Transverse colon (tissue), 4 donors: Measurements from ENCODE around the gene KRTAP10-10. TPM values are rescaled to one million over a fixed set of nuclear protein-coding genes. Genes with fewer than 3 reads are reported as not detected.
"Not testable (repeated sequence)": the region's sequence is repeated elsewhere in the genome, so short reads cannot be mapped to it uniquely, and the experiment has no call there.

Source experiments
- DNase-seq: peaks from one replicate; pipeline ENCODE4 v3.0.0-alpha.2; 2019
- H3K27ac ChIP-seq, 4 donors: fragments of 200-600 bp; sonication (generic); 2 replicates each; pipeline ENCODE4 v1.5.1; 2016 to 2018; ENCODE audit warnings: inconsistent platforms in 4 of 4
- H3K27me3 ChIP-seq: fragments of 200-600 bp; sonication (generic); 2 replicates; pipeline ENCODE4 v1.5.1; 2017; ENCODE audit warnings: inconsistent platforms
- H3K36me3 ChIP-seq, 4 donors: fragments of 200-600 bp; sonication (generic); 2 replicates each; pipeline ENCODE4 v1.5.1; 2017 to 2019; ENCODE audit warnings: inconsistent platforms in 4 of 4
- H3K4me1 ChIP-seq, 4 donors: fragments of 200-600 bp; sonication (generic); 2 replicates each; pipeline ENCODE4 v1.5.1; 2017 to 2020; ENCODE audit warnings: inconsistent platforms in 4 of 4
- H3K4me3 ChIP-seq, 4 donors: fragments of 200-600 bp; sonication (generic); 1 replicate in 1 of 4; 2 replicates in 3 of 4; pipeline versions ENCODE4 v1.5.1 to v1.6.1; 2017 to 2019; ENCODE audit warnings: inconsistent platforms in 4 of 4
- H3K9me3 ChIP-seq, 2 donors: fragments of 200-600 bp; sonication (generic); 2 replicates each; pipeline ENCODE4 v1.5.1; 2017 to 2019; ENCODE audit warnings: inconsistent platforms in 2 of 2
- EP300 ChIP-seq: sonication (generic); formaldehyde crosslinking; IDR thresholded peaks from one replicate; pipeline ENCODE4 v1.6.1; 2017; ENCODE audit warnings: antibody characterized with exemption, low read depth
- POLR2A ChIP-seq: fragments of 450-650 bp; IDR thresholded peaks from one replicate; pipeline ENCODE4 v1.6.1; 2016; ENCODE audit warnings: antibody characterized with exemption, mild to moderate bottlenecking, moderate library complexity
- POLR2AphosphoS5 ChIP-seq, 3 donors: sonication (generic); formaldehyde crosslinking; IDR thresholded peaks; one replicate each; pipeline ENCODE4 v1.6.1; 2016; ENCODE audit warnings: antibody characterized with exemption in 3 of 3
- WGBS, 2 donors: methylation state at CpG; one replicate each; pipeline ENCODE4 v1.1.5; 2018; ENCODE audit warnings: low coverage in 1 of 2; 5-methylcytosine and 5-hydroxymethylcytosine counted together
- in situ Hi-C, 4 donors: fragments of 200-750 bp; cut with MboI; loops; one replicate each; pipeline versions ENCODE4 v1.15.0 to v1.15.1; 2017; ENCODE audit warnings: low sequenced_read_pairs in 3 of 4, low pct_ligation_motif_present in 1 of 4, low pct_unique_long_range_greater_than_20kb in 1 of 4
- intact Hi-C: fragments of 100-400 bp; cut with DNase I; formaldehyde crosslinking; loops from one replicate; pipeline ENCODE4 v1.15.1; 2023; ENCODE audit warnings: low total_unique reads
- total RNA-seq, 4 donors: library from RNA; depleted of rRNA; stranded (reverse); fragments of >200 nt; gene quantifications; one replicate each; pipeline ENCODE4 v1.1.0, GENCODE V29; 2016
- TF ChIP-seq, protein P1 (sequence below), 5 experiments: fragments of 200-600 bp in 3 of 5; fragments of 450-650 bp in 2 of 5; sonication (generic) in 3 of 5; IDR thresholded peaks; 1 replicate in 2 of 5; 2 replicates in 3 of 5; pipeline ENCODE4 v1.5.1; 2016 to 2017; ENCODE audit warnings: antibody characterized with exemption in 5 of 5, inconsistent platforms in 3 of 5, mild to moderate bottlenecking in 2 of 5, moderate library complexity in 1 of 5

Gene KRTAP10-10
- total RNA-seq, 4 donors from 2014 or later: not detected

DNA sequence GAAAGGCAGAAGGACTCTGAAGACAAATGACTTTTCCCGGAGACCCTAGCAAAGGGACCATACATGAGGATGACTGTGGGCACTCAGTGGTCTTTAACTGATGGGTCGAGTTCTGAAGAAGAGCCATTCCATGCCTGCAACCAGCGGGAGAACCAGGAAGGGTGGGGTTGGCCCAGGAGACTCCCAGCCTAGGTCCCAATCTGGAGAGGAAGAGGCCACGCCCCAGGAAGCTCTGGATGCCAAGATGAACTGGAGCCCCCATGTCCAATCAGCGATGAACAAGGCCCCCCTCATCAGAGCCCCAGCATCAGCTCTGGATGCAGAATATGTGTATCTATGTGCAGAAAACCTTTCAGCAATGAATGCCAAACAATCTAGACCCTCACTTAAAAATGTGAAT, 3.6 kb downstream of the KRTAP10-10 start:
- intact Hi-C loops (no loop called here), in situ Hi-C loops (no loop called here)
- WGBS, 2 donors: 75 to 79% methylated on average over 2 to 5 of the region's 5 CpGs
- no peak overlapping the region for H3K4me3 ChIP-seq
- DNase-seq: no peak
- H3K9me3 ChIP-seq: peaks cover 3 to 4% of the 10 kb centered on the region in 2 donors
- peaks cover 10% of the 10 kb centered on the region for H3K27me3 ChIP-seq
- H3K36me3 ChIP-seq: no peaks in the 10 kb centered on the region
- no peak overlapping the region for H3K27ac ChIP-seq
- TF ChIP-seq, protein P1, sequence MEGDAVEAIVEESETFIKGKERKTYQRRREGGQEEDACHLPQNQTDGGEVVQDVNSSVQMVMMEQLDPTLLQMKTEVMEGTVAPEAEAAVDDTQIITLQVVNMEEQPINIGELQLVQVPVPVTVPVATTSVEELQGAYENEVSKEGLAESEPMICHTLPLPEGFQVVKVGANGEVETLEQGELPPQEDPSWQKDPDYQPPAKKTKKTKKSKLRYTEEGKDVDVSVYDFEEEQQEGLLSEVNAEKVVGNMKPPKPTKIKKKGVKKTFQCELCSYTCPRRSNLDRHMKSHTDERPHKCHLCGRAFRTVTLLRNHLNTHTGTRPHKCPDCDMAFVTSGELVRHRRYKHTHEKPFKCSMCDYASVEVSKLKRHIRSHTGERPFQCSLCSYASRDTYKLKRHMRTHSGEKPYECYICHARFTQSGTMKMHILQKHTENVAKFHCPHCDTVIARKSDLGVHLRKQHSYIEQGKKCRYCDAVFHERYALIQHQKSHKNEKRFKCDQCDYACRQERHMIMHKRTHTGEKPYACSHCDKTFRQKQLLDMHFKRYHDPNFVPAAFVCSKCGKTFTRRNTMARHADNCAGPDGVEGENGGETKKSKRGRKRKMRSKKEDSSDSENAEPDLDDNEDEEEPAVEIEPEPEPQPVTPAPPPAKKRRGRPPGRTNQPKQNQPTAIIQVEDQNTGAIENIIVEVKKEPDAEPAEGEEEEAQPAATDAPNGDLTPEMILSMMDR (IDR thresholded peaks at IDR 0.05): no peak
- TF ChIP-seq EP300: no peak
- no peak for TF ChIP-seq POLR2A
- TF ChIP-seq POLR2AphosphoS5 (IDR thresholded peaks at IDR 0.05): no peak
- no peaks in the 10 kb centered on the region for H3K4me1 ChIP-seq

DNA sequence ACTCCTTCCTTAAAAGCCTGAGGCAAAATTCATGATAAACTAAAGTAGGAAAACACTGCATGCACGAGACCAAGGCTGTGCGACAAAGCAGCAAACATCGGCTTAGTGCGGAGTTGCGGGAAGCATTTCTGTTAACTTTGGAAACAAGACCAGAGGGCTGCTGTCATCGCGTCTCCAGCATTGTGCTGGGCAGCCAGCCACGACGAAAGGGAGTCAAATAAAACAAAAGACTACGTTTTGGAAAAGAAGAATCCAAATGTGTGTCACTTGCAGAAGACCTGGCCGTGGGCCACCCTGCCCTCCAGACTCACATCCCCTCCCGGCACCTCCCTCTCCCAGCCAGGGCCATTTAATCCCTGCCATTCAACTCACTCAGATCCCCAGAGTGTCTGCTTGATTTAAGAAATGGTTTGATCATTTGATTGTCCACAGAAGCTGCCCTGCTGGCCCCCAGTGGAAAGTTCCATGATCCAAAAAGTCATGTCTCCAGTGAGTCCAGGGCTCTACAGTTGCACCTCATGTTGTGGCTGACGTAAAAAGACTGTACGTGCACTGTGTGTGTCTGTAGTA, 6.7 kb downstream of the KRTAP10-10 start:
- 82 to 83% methylated on average over 3 to 14 of the region's 14 CpGs for WGBS, 2 donors
- peaks cover 16% of the 10 kb centered on the region for H3K27me3 ChIP-seq
- in situ Hi-C loops: no loop called here
- peaks cover 3 to 4% of the 10 kb centered on the region in 2 donors for H3K9me3 ChIP-seq
- DNase-seq: no peak
- H3K4me3 ChIP-seq: no peak overlapping the region
- H3K27ac ChIP-seq: no peak overlapping the region
- TF ChIP-seq EP300 (no peak), POLR2AphosphoS5 (IDR thresholded peaks at IDR 0.05) (no peak), POLR2A (no peak)
- TF ChIP-seq, protein P1 (IDR thresholded peaks at IDR 0.05): no peak
- H3K36me3 ChIP-seq: no peaks in the 10 kb centered on the region
- no peaks in the 10 kb centered on the region for H3K4me1 ChIP-seq
- intact Hi-C loops: no loop called here

DNA sequence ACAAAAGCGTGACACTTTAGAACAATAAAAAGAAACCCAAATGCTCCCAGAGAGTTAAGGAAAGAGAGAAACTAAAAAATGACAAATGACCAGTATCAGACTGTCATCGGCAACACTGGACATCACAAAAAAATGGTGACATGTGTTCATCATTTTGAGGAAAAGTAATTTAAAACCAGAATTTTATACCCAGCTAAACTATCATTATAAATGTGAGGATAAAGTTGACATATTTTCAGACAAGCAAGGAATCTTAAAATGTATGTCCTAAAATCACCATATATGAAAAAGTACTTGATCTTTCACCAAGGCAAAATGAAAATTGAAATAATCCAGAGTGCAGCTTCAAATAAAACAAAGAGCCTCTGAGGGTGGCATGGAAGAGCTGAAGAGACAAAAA, 7.7 kb downstream of the KRTAP10-10 start:
- 36 to 93% methylated on average over 2 of the region's 2 CpGs for WGBS, 2 donors
- H3K27me3 ChIP-seq: peaks cover 7% of the 10 kb centered on the region
- H3K36me3 ChIP-seq: no peaks in the 10 kb centered on the region
- no peak for DNase-seq
- H3K9me3 ChIP-seq: peaks cover 3 to 4% of the 10 kb centered on the region in 2 donors
- intact Hi-C loops (no loop called here), in situ Hi-C loops (no loop called here)
- H3K4me1 ChIP-seq: no peaks in the 10 kb centered on the region
- TF ChIP-seq, protein P1 (IDR thresholded peaks at IDR 0.05): no peak
- TF ChIP-seq POLR2AphosphoS5 (IDR thresholded peaks at IDR 0.05) (no peak), POLR2A (no peak), EP300 (no peak)
- H3K27ac ChIP-seq: no peak overlapping the region
- no peak overlapping the region for H3K4me3 ChIP-seq

DNA sequence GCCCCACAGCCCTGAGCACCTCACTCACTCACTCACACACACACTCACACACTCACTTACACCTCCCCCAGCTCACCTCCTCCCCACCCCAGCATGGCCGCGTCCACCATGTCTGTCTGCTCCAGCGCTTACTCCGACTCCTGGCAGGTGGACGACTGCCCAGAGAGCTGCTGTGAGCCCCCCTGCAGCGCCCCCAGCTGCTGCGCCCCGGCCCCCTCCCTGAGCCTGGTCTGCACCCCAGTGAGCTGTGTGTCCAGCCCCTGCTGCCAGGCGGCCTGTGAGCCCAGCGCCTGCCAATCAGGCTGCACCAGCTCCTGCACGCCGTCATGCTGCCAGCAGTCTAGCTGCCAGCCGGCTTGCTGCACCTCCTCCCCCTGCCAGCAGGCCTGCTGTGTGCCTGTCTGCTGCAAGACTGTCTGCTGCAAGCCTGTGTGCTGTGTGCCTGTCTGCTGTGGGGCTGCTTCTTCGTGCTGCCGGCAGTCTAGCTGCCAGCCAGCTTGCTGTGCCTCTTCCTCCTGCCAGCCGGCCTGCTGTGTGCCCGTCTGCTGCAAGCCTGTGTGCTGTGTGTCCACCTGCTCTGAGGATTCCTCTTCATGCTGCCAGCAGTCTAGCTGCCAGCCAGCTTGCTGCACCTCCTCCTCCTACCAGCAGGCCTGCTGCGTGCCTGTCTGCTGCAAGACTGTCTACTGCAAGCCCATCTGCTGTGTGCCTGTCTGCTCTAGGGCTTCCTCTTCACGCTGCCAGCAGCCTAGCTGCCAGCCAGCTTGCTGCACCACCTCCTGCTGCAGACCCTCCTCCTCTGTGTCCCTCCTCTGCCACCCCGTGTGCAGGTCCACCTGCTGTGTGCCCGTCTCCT, 9.4 kb downstream of the KRTAP10-10 start, which contains the start of gene KRTAP10-11:
Gene KRTAP10-11 (plus strand): TSS at position 49 of the 856 bp plus-strand sequence. CDS start 45 bp downstream, at position 94.
- intact Hi-C loops, H3K4me3 ChIP-seq, DNase-seq: not testable (repeated sequence)

More for the DNA sequence above, 9.4 kb downstream of the KRTAP10-10 start, which contains the start of gene KRTAP10-11:
- H3K27me3 ChIP-seq, H3K9me3 ChIP-seq, H3K27ac ChIP-seq, in situ Hi-C loops, H3K36me3 ChIP-seq, H3K4me1 ChIP-seq: not testable (repeated sequence)
- WGBS, 2 donors: 68% methylated on average over 18 of the region's 21 CpGs; no CpG with 5 or more reads in 1 of the 2 donors
